ENCODE results near the gene PYGM. TPM values are rescaled to one million over a fixed set of nuclear protein-coding genes. Genes with fewer than 3 reads are reported as not detected.

The PYGM gene
- total and polyA plus RNA-seq, 2 of the 8 experiments (the other 6 are each of a cell fraction or from before 2014, with no cell fraction given): 9.6 to 10.0 TPM

DNA sequence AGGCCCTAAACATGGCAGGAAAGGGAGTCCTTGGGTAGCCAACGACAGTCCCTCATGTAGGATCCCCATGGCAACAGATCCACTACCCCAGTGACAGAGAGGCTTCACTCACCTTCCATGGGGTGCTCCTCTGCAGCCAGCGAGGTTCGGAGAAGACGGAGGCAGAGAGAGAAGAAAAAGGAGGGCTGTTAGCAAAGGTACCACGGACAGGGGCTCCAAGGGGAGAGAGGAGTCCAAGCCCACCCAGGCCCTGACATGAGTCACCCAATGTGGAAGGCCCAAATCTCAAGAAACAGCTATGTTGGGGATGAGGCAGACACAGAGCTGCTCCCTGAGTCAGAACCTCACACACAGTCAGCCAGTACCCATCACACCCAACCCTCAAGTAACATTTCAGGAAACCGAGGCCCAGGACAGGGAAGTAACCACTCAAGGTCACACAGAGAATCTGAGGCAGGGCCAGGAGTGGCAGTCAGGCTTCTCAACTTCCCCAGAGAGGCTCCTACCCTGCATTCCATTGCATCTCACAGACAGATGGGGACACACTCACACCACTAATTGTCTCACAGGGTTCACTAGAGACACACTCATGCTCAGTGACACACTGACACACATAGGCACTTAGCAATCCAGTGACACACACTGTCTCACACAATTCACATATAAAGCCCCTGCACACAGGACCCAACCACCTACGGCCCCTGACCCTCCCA lies 62.0 kb downstream of the PYGM start:
- Histone ChIP-seq H4K8ac (ENCODE audit: extremely low read depth, insufficient read depth, low read length) (no peak overlapping the region; the same call in 1 of the 2 replicates), H3K4me2 (ENCODE audit: insufficient read depth in 1 of 2, low read depth in 2 of 2, low read length in 2 of 2) (no peak overlapping the region), H3K9me3 (ENCODE audit: insufficient read depth in 2 of 2, low read depth in 1 of 2, low read length in 1 of 2) (no peaks in the 10 kb centered on the region), H3K14ac (ENCODE audit: insufficient read length) (no peak overlapping the region), H2BK120ac (replicated peaks; ENCODE audit: low read depth, low read length) (no peak overlapping the region), H2BK12ac (ENCODE audit: low read depth, low read length) (no peak overlapping the region), H2BK15ac (ENCODE audit: low read length) (no peak overlapping the region), H3K4me1 (replicated peaks in 1 of 4; ENCODE audit: control insufficient read depth in 3 of 4, insufficient read depth in 4 of 4, low read length in 3 of 4) (no peaks in the 10 kb centered on the region; a peak in 3 of 7 replicates), H3K9ac (replicated peaks in 1 of 4; ENCODE audit: extremely low read depth in 1 of 4, low read depth in 3 of 4, low read length in 3 of 4) (no peak overlapping the region), H3K79me2 (ENCODE audit: control insufficient read depth in 1 of 2, insufficient read depth in 2 of 2, low read length in 2 of 2) (no peaks in the 10 kb centered on the region), H2BK5ac (ENCODE audit: low read depth, low read length) (no peak overlapping the region), H4K20me1 (replicated peaks in 1 of 2; ENCODE audit: control insufficient read depth in 1 of 2, insufficient read depth in 2 of 2, low read length in 2 of 2) (no peaks in the 10 kb centered on the region), H3K4ac (replicated peaks; ENCODE audit: insufficient read length, low read depth, low read length) (no peak overlapping the region), H3K18ac (ENCODE audit: extremely low read depth, low read length) (no peak overlapping the region), H2AFZ (ENCODE audit: low read length) (no peak overlapping the region), H3K23me2 (ENCODE audit: low read depth, low read length) (no peaks in the 10 kb centered on the region), H4K5ac (ENCODE audit: insufficient read length, low read depth, low read length) (no peak overlapping the region), H3K56ac (replicated peaks; ENCODE audit: insufficient read length, low read depth, low read length) (no peak overlapping the region), H4K91ac (replicated peaks; ENCODE audit: insufficient read length, low read length) (no peak overlapping the region), H3K27ac (ENCODE audit: low read depth, low read length) (no peak overlapping the region), H3K27me3 (replicated peaks in 1 of 4; ENCODE audit: control insufficient read depth in 3 of 4, extremely low read depth in 1 of 4, insufficient read depth in 3 of 4, low read length in 3 of 4) (peaks cover 0 to 4% (median under 1%) of the 10 kb centered on the region in 4 experiments; a peak in 3 of 7 replicates), H3K36me3 (ENCODE audit: control insufficient read depth in 2 of 4, insufficient read depth in 4 of 4, low read length in 3 of 4) (no peaks in the 10 kb centered on the region), H3K4me3 (ENCODE audit: extremely low read depth in 1 of 4, insufficient read depth in 2 of 4, low read depth in 3 of 4, low read length in 4 of 4) (no peak overlapping the region), H3K23ac (ENCODE audit: insufficient read length) (no peak overlapping the region), H2AK5ac (ENCODE audit: low read depth, low read length) (no peak overlapping the region), H2BK20ac (ENCODE audit: low read length) (0 out of 2 replicates have a peak overlapping the region, but pooled peaks have one; percentile 61), H3K79me1 (ENCODE audit: low read depth, low read length) (no peaks in the 10 kb centered on the region)
- FAIRE-seq (no peak), DNase-seq (ENCODE audit: low read depth in 1 of 2, low spot score in 2 of 2) (no peak)
- ChIA-PET POLR2A (ENCODE audit: partially characterized antibody) (interaction anchor here (0.9 to 4.3 kb wide), 3 partner anchors 9 to 16 kb away, joined by 3 to 10 read pairs (median 3); no protein-coding TSS in a partner anchor), CTCF (ENCODE audit: partially characterized antibody) (interaction anchor here (1.0 to 5.2 kb wide), 6 partner anchors 9 to 244 kb away, joined by 3 to 30 read pairs (median 4); no protein-coding TSS in a partner anchor)
- WGBS, 2 experiments (ENCODE audit: extremely low coverage in 1 of 2, insufficient coverage in 1 of 2, insufficient read length in 1 of 2, insufficient replicate concordance in 2 of 2, low coverage in 1 of 2, low lambda C conversion rate in 2 of 2, missing lambda C conversion rate in 1 of 2): 77% methylated on average over 7 of the region's 7 CpGs; no CpG with 5 or more reads in 1 of the 2 experiments
- TF ChIP-seq PHF8 (conservative IDR thresholded peaks at IDR 0.05; ENCODE audit: low read depth, low read length) (no peak), SRF (IDR thresholded peaks at IDR 0.05; ENCODE audit: low read depth, low read length) (no peak), SIRT6 (IDR thresholded peaks at IDR 0.05; ENCODE audit: low read length) (no peak), NANOG (IDR thresholded peaks at IDR 0.05; ENCODE audit: insufficient read depth, low read depth, low read length, poor library complexity, severe bottlenecking) (no peak), CEBPB (IDR thresholded peaks at IDR 0.05; ENCODE audit: low read depth, low read length) (no peak), KDM4A (IDR thresholded peaks at IDR 0.05; ENCODE audit: low read depth, low read length, severe bottlenecking) (no peak), RBBP5 (IDR thresholded peaks at IDR 0.05; ENCODE audit: borderline replicate concordance, low read depth, low read length) (no peak), HDAC2 (IDR thresholded peaks at IDR 0.05; ENCODE audit: borderline replicate concordance in 1 of 2, low read depth in 2 of 2, low read length in 2 of 2) (no peak), TEAD4 (IDR thresholded peaks at IDR 0.05; ENCODE audit: low read depth, low read length) (no peak)
- TF ChIP-seq, protein P1, sequence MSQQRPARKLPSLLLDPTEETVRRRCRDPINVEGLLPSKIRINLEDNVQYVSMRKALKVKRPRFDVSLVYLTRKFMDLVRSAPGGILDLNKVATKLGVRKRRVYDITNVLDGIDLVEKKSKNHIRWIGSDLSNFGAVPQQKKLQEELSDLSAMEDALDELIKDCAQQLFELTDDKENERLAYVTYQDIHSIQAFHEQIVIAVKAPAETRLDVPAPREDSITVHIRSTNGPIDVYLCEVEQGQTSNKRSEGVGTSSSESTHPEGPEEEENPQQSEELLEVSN (IDR thresholded peaks at IDR 0.05): no peak
- TF ChIP-seq, protein P2, sequence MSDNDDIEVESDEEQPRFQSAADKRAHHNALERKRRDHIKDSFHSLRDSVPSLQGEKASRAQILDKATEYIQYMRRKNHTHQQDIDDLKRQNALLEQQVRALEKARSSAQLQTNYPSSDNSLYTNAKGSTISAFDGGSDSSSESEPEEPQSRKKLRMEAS (IDR thresholded peaks at IDR 0.05): no peak
